ENCODE data around the gene NUDT3.

GRCh38 chr6:34355889-34356288 is 36.6 kb downstream of the NUDT3 start:
- TF ChIP-seq EZH2 (IDR thresholded peaks at IDR 0.05; ENCODE audit: insufficient read depth, poor library complexity, severe bottlenecking): no peak
- TF ChIP-seq EZH2phosphoT487 (IDR thresholded peaks at IDR 0.05; ENCODE audit: insufficient read depth, low read depth): no peak
